IMR-90 (cell line): ENCODE data around the gene ITSN1. TPM values are rescaled to one million over a fixed set of nuclear protein-coding genes. Genes with fewer than 3 reads are reported as not detected.

Experiments
- ATAC-seq: fragments of 200-7000 bp; cut with Tn5 transposase; 2 replicates; pipeline ENCODE4 v1.9.1; 2020; ENCODE audit warnings: low read depth, mild to moderate bottlenecking, moderate library complexity
- BruUV-seq: library from RNA; stranded (reverse); fragments of 400-500 nt; replicated peaks from 2 replicates; lab custom pipeline; 2021; lab: Mats Ljungman, UMichigan
- CTCF ChIA-PET: fragments of 300-600 bp; formaldehyde crosslinking; extraction: SDS; loops from one replicate; lab custom pipeline; 2021; ENCODE audit warnings: antibody characterized with exemption; lab: Yijun Ruan, JAX
- POLR2A ChIA-PET: fragments of 300-600 bp; sonication (Branson Sonifier 250); formaldehyde crosslinking; loops from one replicate; lab custom pipeline; 2022; ENCODE audit warnings: antibody characterized with exemption; ENCODE audit not compliant: unreplicated experiment; lab: Charles Lee
- DNase-seq: peaks from one replicate; pipeline ENCODE4 v3.0.0; 2013
- H2AFZ ChIP-seq: replicated peaks from 2 replicates; pipeline ENCODE3; 2013; ENCODE audit warnings: low read length, mild to moderate bottlenecking; ENCODE audit not compliant: poor library complexity
- H2AK5ac ChIP-seq: 2 replicates; pipeline ENCODE4 v1.6.1; 2013; ENCODE audit warnings: low read depth, low read length, inconsistent platforms
- H2AK9ac ChIP-seq: replicated peaks from 2 replicates; pipeline ENCODE3; 2013; ENCODE audit warnings: mild to moderate bottlenecking, low read depth, low read length, moderate library complexity; ENCODE audit not compliant: poor library complexity
- H2BK120ac ChIP-seq: 2 replicates; pipeline ENCODE4 v1.6.1; 2013; ENCODE audit warnings: low read depth, low read length, inconsistent platforms
- H2BK15ac ChIP-seq: 3 replicates; pipeline ENCODE4 v1.6.1; 2013; ENCODE audit warnings: low read depth, low read length, inconsistent platforms
- H2BK20ac ChIP-seq: 2 replicates; pipeline ENCODE4 v1.6.1; 2013; ENCODE audit warnings: low read depth, mild to moderate bottlenecking, inconsistent platforms, low read length, moderate library complexity
- H2BK5ac ChIP-seq: 2 replicates; pipeline ENCODE4 v1.6.1; 2013; ENCODE audit warnings: mild to moderate bottlenecking, low read depth, low read length, inconsistent platforms; ENCODE audit not compliant: poor library complexity, severe bottlenecking
- H3K14ac ChIP-seq: replicated peaks from 2 replicates; pipeline ENCODE4 v1.6.1; 2013; ENCODE audit warnings: low read depth, low read length, inconsistent platforms
- H3K18ac ChIP-seq: 2 replicates; pipeline ENCODE4 v1.6.1; 2013; ENCODE audit warnings: low read depth, low read length, control low read depth
- H3K23ac ChIP-seq: 2 replicates; pipeline ENCODE4 v1.6.1; 2013; ENCODE audit warnings: low read depth, low read length, inconsistent platforms
- H3K27ac ChIP-seq: 2 replicates; pipeline ENCODE4 v1.5.1; 2013; ENCODE audit warnings: mild to moderate bottlenecking, control low read depth, low read length; ENCODE audit not compliant: insufficient read depth
- H3K27me3 ChIP-seq: 2 replicates; pipeline ENCODE4 v1.6.1; 2013; ENCODE audit warnings: low read length; ENCODE audit not compliant: control insufficient read depth, insufficient read depth
- H3K36me3 ChIP-seq: 2 replicates; pipeline ENCODE4 v1.6.1; 2013; ENCODE audit warnings: low read length, mixed read lengths; ENCODE audit not compliant: control insufficient read depth, insufficient read depth
- H3K4ac ChIP-seq: 2 replicates; pipeline ENCODE4 v1.6.1; 2013; ENCODE audit warnings: low read depth, low read length, inconsistent platforms
- H3K4me1 ChIP-seq: 2 replicates; pipeline ENCODE4 v1.6.1; 2013; ENCODE audit warnings: low read length, mixed read lengths; ENCODE audit not compliant: control insufficient read depth, insufficient read depth
- H3K4me2 ChIP-seq: 2 replicates; pipeline ENCODE4 v1.6.1; 2013; ENCODE audit warnings: low read depth, mild to moderate bottlenecking, control low read depth, low read length, moderate library complexity
- H3K4me3 ChIP-seq: 2 replicates; pipeline ENCODE4 v1.5.1; 2013; ENCODE audit warnings: low read depth, mild to moderate bottlenecking, control low read depth, low read length, moderate library complexity; ENCODE audit not compliant: insufficient read depth
- H3K56ac ChIP-seq: 2 replicates; pipeline ENCODE4 v1.6.1; 2013; ENCODE audit warnings: low read length, inconsistent platforms; ENCODE audit not compliant: insufficient read depth; ENCODE audit errors: extremely low read depth
- H3K79me1 ChIP-seq, 2 experiments: 2 replicates each; pipeline ENCODE4 v1.6.1; 2013; ENCODE audit warnings: low read length in 2 of 2, inconsistent platforms in 1 of 2, low read depth in 1 of 2
- H3K9ac ChIP-seq: 2 replicates; pipeline ENCODE4 v1.6.1; 2013; ENCODE audit warnings: low read depth, low read length, control low read depth
- H3K9me1 ChIP-seq: 2 replicates; pipeline ENCODE4 v1.6.1; 2013; ENCODE audit warnings: low read length, inconsistent platforms; ENCODE audit not compliant: insufficient read depth
- H3K9me3 ChIP-seq: 2 replicates; pipeline ENCODE4 v1.6.1; 2013; ENCODE audit warnings: low read length; ENCODE audit not compliant: control insufficient read depth, insufficient read depth
- H4K20me1 ChIP-seq: 2 replicates; pipeline ENCODE4 v1.6.1; 2013; ENCODE audit warnings: low read length, inconsistent platforms; ENCODE audit not compliant: insufficient read depth
- H4K5ac ChIP-seq: 2 replicates; pipeline ENCODE4 v1.6.1; 2013; ENCODE audit warnings: mild to moderate bottlenecking, low read depth, low read length, control low read depth
- H4K8ac ChIP-seq, 2 experiments: 2 replicates each; pipeline ENCODE4 v1.6.1; 2013; ENCODE audit warnings: low read depth in 2 of 2, low read length in 2 of 2, control low read depth in 1 of 2, inconsistent platforms in 1 of 2
- H4K91ac ChIP-seq: 2 replicates; pipeline ENCODE4 v1.6.1; 2013; ENCODE audit warnings: low read depth, low read length, inconsistent platforms; ENCODE audit not compliant: insufficient read depth
- CTCF ChIP-seq: conservative IDR thresholded peaks from 2 replicates; pipeline ENCODE4 v1.5.1; 2012; ENCODE audit warnings: mild to moderate bottlenecking, low read depth, low read length, improper control_type of control experiment
- ELK1 ChIP-seq: fragments of 150-350 bp; IDR thresholded peaks from 2 replicates; pipeline ENCODE4 v1.6.1; 2016; ENCODE audit warnings: low read depth, mild to moderate bottlenecking, low read length, moderate library complexity, borderline replicate concordance
- MXI1 ChIP-seq: IDR thresholded peaks from 2 replicates; pipeline ENCODE4 v1.6.1; 2012; ENCODE audit warnings: low read depth, mild to moderate bottlenecking, low read length, moderate library complexity, borderline replicate concordance
- NFE2L2 ChIP-seq: fragments of 150-350 bp; IDR thresholded peaks from 2 replicates; pipeline ENCODE4 v1.6.1; 2016; ENCODE audit warnings: low read depth, mild to moderate bottlenecking, low read length
- RAD21 ChIP-seq: IDR thresholded peaks from 2 replicates; pipeline ENCODE4 v1.6.1; 2012; ENCODE audit warnings: low read length, improper control_type of control experiment
- WGBS, 2 experiments: methylation state at CpG; one replicate each; pipeline versions ENCODE4 v1.1.5 to v1.1.7; 2013; ENCODE audit warnings: missing lambda C conversion rate in 2 of 2; ENCODE audit not compliant: insufficient read length in 1 of 2; ENCODE audit errors: extremely low coverage in 2 of 2; 5-methylcytosine and 5-hydroxymethylcytosine counted together
- dilution Hi-C: fragments of 300-500 bp; cut with HindIII; formaldehyde crosslinking; loops from one replicate; pipeline ENCODE4 v1.14.3; 2018; ENCODE audit warnings: low sequenced_read_pairs; ENCODE audit not compliant: unreplicated experiment
- in situ Hi-C: fragments of 300-500 bp; cut with MboI; formaldehyde crosslinking; loops from 3 replicates; pipeline ENCODE4 v1.14.3; 2019; ENCODE audit warnings: low sequenced_read_pairs, inconsistent platforms, mixed read lengths
- intact Hi-C: fragments of 100-400 bp; cut with micrococcal nuclease; formaldehyde crosslinking; loops from 2 replicates; pipeline ENCODE4 v1.10.0; 2022
- polyA plus RNA-seq, 3 experiments: library from polyadenylated mRNA; depleted of rRNA; stranded (reverse); fragments of >200 nt; gene quantifications; 2 replicates each; pipeline ENCODE4 v1.2.3, GENCODE V29; 2012; ENCODE audit warnings: low replicate concordance in 1 of 3
- total RNA-seq: library from RNA; depleted of rRNA; stranded (reverse); fragments of >200 nt; gene quantifications from 2 replicates; pipeline ENCODE4 v1.2.3, GENCODE V29; 2012

Gene ITSN1
- total and polyA plus RNA-seq, 2 of the 4 experiments (the other 2 are of a cell fraction): 45.4 to 62.0 TPM

- no TSS peak for BruUV-seq
- ATAC-seq (no peak), DNase-seq (peak; percentile 23)
- CTCF ChIA-PET: no interaction called here
- H3K23ac ChIP-seq: no peak overlapping the region
- H3K56ac ChIP-seq: no peak overlapping the region
- no peak overlapping the region for H4K8ac ChIP-seq
- H4K91ac ChIP-seq: no peak overlapping the region
- no CpG with 5 or more reads among the region's 1 CpG for WGBS, 2 experiments
- no peak overlapping the region for H3K27ac ChIP-seq
- POLR2A ChIA-PET: no interaction called here
- no peak overlapping the region for H3K4ac ChIP-seq
- H3K9ac ChIP-seq: no peak overlapping the region
- H3K4me2 ChIP-seq: no peak overlapping the region
- intact Hi-C loops: no loop called here
- H3K18ac ChIP-seq: peak overlapping the region; percentile 36; the same call in 1 of the 2 replicates
- TF ChIP-seq CTCF (no peak), ELK1 (no peak), NFE2L2 (no peak), RAD21 (no peak), MXI1 (no peak)
- dilution Hi-C loops: no loop called here
- H3K79me1 ChIP-seq: peaks cover 47 to 79% of the 10 kb centered on the region in 2 experiments
- no peak overlapping the region for H2BK15ac ChIP-seq
- H2BK120ac ChIP-seq: no peak overlapping the region
- H3K14ac ChIP-seq: no peak overlapping the region
- no peaks in the 10 kb centered on the region for H3K27me3 ChIP-seq
- H3K9me1 ChIP-seq: peaks cover 13% of the 10 kb centered on the region
- no peaks in the 10 kb centered on the region for H3K9me3 ChIP-seq
- peaks cover 7% of the 10 kb centered on the region; the same call in 1 of the 2 replicates for H4K20me1 ChIP-seq
- no peak overlapping the region for H2AFZ ChIP-seq
- no peak overlapping the region for H2BK20ac ChIP-seq
- no peak overlapping the region for H2AK5ac ChIP-seq
- no peak overlapping the region for H2AK9ac ChIP-seq
- H3K4me1 ChIP-seq: peaks cover 5% of the 10 kb centered on the region
- H2BK5ac ChIP-seq: no peak overlapping the region
- no peaks in the 10 kb centered on the region; the same call in 1 of the 2 replicates for H3K36me3 ChIP-seq
- in situ Hi-C loops: no loop called here
- no peak overlapping the region for H3K4me3 ChIP-seq
- H4K5ac ChIP-seq: no peak overlapping the region
Observed at GRCh38 chr21:33661146-33661545, 18.8 kb downstream of the ITSN1 start.
